GM12801 (cell line): ENCODE measurements around the gene PCDHGC4.

Experiments used
- CTCF ChIP-seq: IDR thresholded peaks from one replicate; pipeline ENCODE4 v1.5.1; 2011; ENCODE audit warnings: control low read depth; ENCODE audit not compliant: insufficient read length; ENCODE audit errors: extremely low read depth

The PCDHGC4 gene

GRCh38 chr5:141519605-141520565, 35.1 kb downstream of the PCDHGC4 start:
- no peak for TF ChIP-seq CTCF

- TF ChIP-seq CTCF = no peak
Observed at GRCh38 chr5:141521244-141521781, 36.5 kb downstream of the PCDHGC4 start.

- TF ChIP-seq CTCF = no peak
Observed at GRCh38 chr5:141522301-141522700, 37.5 kb downstream of the PCDHGC4 start.

GRCh38 chr5:141523991-141524390, 39.2 kb downstream of the PCDHGC4 start:
- TF ChIP-seq CTCF = no peak

GRCh38 chr5:141524604-141525597, 40.1 kb downstream of the PCDHGC4 start:
- no peak for TF ChIP-seq CTCF

- no peak for TF ChIP-seq CTCF
Observed at GRCh38 chr5:141525653-141526052, 40.8 kb downstream of the PCDHGC4 start.

GRCh38 chr5:141527426-141527825, 42.6 kb downstream of the PCDHGC4 start:
- TF ChIP-seq CTCF = no peak
